ENCODE measurements around the gene GNPTAB. TPM values are rescaled to one million over a fixed set of nuclear protein-coding genes. Genes with fewer than 3 reads are reported as not detected.

The GNPTAB gene
- total RNA-seq, 1 experiment from 2014 or later = 11.6 TPM

- Histone ChIP-seq H3K4me2 (ENCODE audit: low read depth, low read length, poor library complexity, severe bottlenecking) (no peak overlapping the region), H3K27ac (ENCODE audit: low read length) (no peak overlapping the region), H3K4me3 (ENCODE audit: low read length) (no peak overlapping the region), H3K27me3 (ENCODE audit: low read length) (no peaks in the 10 kb centered on the region), H2AFZ (ENCODE audit: low read length) (no peak overlapping the region), H3K9ac (ENCODE audit: low read length) (no peak overlapping the region), H3K4me1 (ENCODE audit: low read length) (no peaks in the 10 kb centered on the region), H3K36me3 (ENCODE audit: insufficient read depth, low read length) (no peaks in the 10 kb centered on the region), H3K9me3 (ENCODE audit: low read length) (no peaks in the 10 kb centered on the region), H4K20me1 (ENCODE audit: insufficient read depth, low read depth, low read length) (no peaks in the 10 kb centered on the region), H3K9me2 (replicated peaks; ENCODE audit: insufficient read depth, low read length) (no peaks in the 10 kb centered on the region), H3K79me2 (ENCODE audit: low read length) (no peaks in the 10 kb centered on the region)
- no peak for DNase-seq
These were observed 117.6 kb downstream of the GNPTAB start for GRCh38 chr12:101713059-101713682.

- Histone ChIP-seq H3K9me2 (replicated peaks; ENCODE audit: insufficient read depth, low read length) (no peaks in the 10 kb centered on the region), H3K27me3 (ENCODE audit: low read length) (no peaks in the 10 kb centered on the region), H3K79me2 (ENCODE audit: low read length) (no peaks in the 10 kb centered on the region), H2AFZ (ENCODE audit: low read length) (no peak overlapping the region), H3K4me3 (ENCODE audit: low read length) (no peak overlapping the region), H4K20me1 (ENCODE audit: insufficient read depth, low read depth, low read length) (no peaks in the 10 kb centered on the region), H3K9me3 (ENCODE audit: low read length) (no peaks in the 10 kb centered on the region), H3K9ac (ENCODE audit: low read length) (no peak overlapping the region), H3K27ac (ENCODE audit: low read length) (no peak overlapping the region), H3K4me2 (ENCODE audit: low read depth, low read length, poor library complexity, severe bottlenecking) (no peak overlapping the region), H3K4me1 (ENCODE audit: low read length) (no peaks in the 10 kb centered on the region), H3K36me3 (ENCODE audit: insufficient read depth, low read length) (no peaks in the 10 kb centered on the region)
- no peak for DNase-seq
These were observed 120.5 kb downstream of the GNPTAB start for GRCh38 chr12:101710288-101710687.

- Histone ChIP-seq H3K9me3 (ENCODE audit: low read length) (no peaks in the 10 kb centered on the region), H3K9me2 (replicated peaks; ENCODE audit: insufficient read depth, low read length) (no peaks in the 10 kb centered on the region), H4K20me1 (ENCODE audit: insufficient read depth, low read depth, low read length) (no peaks in the 10 kb centered on the region), H3K9ac (ENCODE audit: low read length) (no peak overlapping the region), H3K27ac (ENCODE audit: low read length) (no peak overlapping the region), H3K4me2 (ENCODE audit: low read depth, low read length, poor library complexity, severe bottlenecking) (no peak overlapping the region), H3K36me3 (ENCODE audit: insufficient read depth, low read length) (no peaks in the 10 kb centered on the region), H3K4me1 (ENCODE audit: low read length) (no peaks in the 10 kb centered on the region), H3K27me3 (ENCODE audit: low read length) (no peaks in the 10 kb centered on the region), H3K4me3 (ENCODE audit: low read length) (no peak overlapping the region), H2AFZ (ENCODE audit: low read length) (no peak overlapping the region), H3K79me2 (ENCODE audit: low read length) (no peaks in the 10 kb centered on the region)
- DNase-seq = no peak
These were observed 123.5 kb downstream of the GNPTAB start for GRCh38 chr12:101707131-101707782.

GRCh38 chr12:101706403-101706802 is 124.4 kb downstream of the GNPTAB start:
- H3K9ac ChIP-seq (ENCODE audit: low read length) = no peak overlapping the region
- H3K4me3 ChIP-seq (ENCODE audit: low read length) = no peak overlapping the region
- no peaks in the 10 kb centered on the region for H4K20me1 ChIP-seq (ENCODE audit: insufficient read depth, low read depth, low read length)
- H3K36me3 ChIP-seq (ENCODE audit: insufficient read depth, low read length) = no peaks in the 10 kb centered on the region
- no peak overlapping the region for H3K27ac ChIP-seq (ENCODE audit: low read length)
- no peaks in the 10 kb centered on the region for H3K27me3 ChIP-seq (ENCODE audit: low read length)
- no peak overlapping the region for H3K4me2 ChIP-seq (ENCODE audit: low read depth, low read length, poor library complexity, severe bottlenecking)
- H3K79me2 ChIP-seq (ENCODE audit: low read length) = no peaks in the 10 kb centered on the region
- no peaks in the 10 kb centered on the region for H3K9me2 ChIP-seq (replicated peaks; ENCODE audit: insufficient read depth, low read length)
- no peaks in the 10 kb centered on the region for H3K4me1 ChIP-seq (ENCODE audit: low read length)
- no peak for DNase-seq
- H3K9me3 ChIP-seq (ENCODE audit: low read length) = no peaks in the 10 kb centered on the region
- no peak overlapping the region for H2AFZ ChIP-seq (ENCODE audit: low read length)

- Histone ChIP-seq H3K79me2 (ENCODE audit: low read length) (no peaks in the 10 kb centered on the region), H3K9me3 (ENCODE audit: low read length) (no peaks in the 10 kb centered on the region), H2AFZ (ENCODE audit: low read length) (no peak overlapping the region), H3K4me1 (ENCODE audit: low read length) (no peaks in the 10 kb centered on the region), H4K20me1 (ENCODE audit: insufficient read depth, low read depth, low read length) (no peaks in the 10 kb centered on the region), H3K4me3 (ENCODE audit: low read length) (no peak overlapping the region), H3K4me2 (ENCODE audit: low read depth, low read length, poor library complexity, severe bottlenecking) (no peak overlapping the region), H3K9ac (ENCODE audit: low read length) (no peak overlapping the region), H3K27me3 (ENCODE audit: low read length) (no peaks in the 10 kb centered on the region), H3K27ac (ENCODE audit: low read length) (no peak overlapping the region), H3K36me3 (ENCODE audit: insufficient read depth, low read length) (no peaks in the 10 kb centered on the region), H3K9me2 (replicated peaks; ENCODE audit: insufficient read depth, low read length) (no peaks in the 10 kb centered on the region)
- DNase-seq = no peak
These were observed 127.3 kb downstream of the GNPTAB start for GRCh38 chr12:101703487-101703886.

GRCh38 chr12:101700299-101700820 is 130.4 kb downstream of the GNPTAB start:
- Histone ChIP-seq H3K4me2 (ENCODE audit: low read depth, low read length, poor library complexity, severe bottlenecking) (no peak overlapping the region), H3K4me1 (ENCODE audit: low read length) (no peaks in the 10 kb centered on the region), H3K4me3 (ENCODE audit: low read length) (no peak overlapping the region), H3K9me2 (replicated peaks; ENCODE audit: insufficient read depth, low read length) (no peaks in the 10 kb centered on the region), H3K36me3 (ENCODE audit: insufficient read depth, low read length) (no peaks in the 10 kb centered on the region), H3K79me2 (ENCODE audit: low read length) (no peaks in the 10 kb centered on the region), H3K27me3 (ENCODE audit: low read length) (no peaks in the 10 kb centered on the region), H2AFZ (ENCODE audit: low read length) (no peak overlapping the region), H3K27ac (ENCODE audit: low read length) (no peak overlapping the region), H3K9ac (ENCODE audit: low read length) (no peak overlapping the region), H4K20me1 (ENCODE audit: insufficient read depth, low read depth, low read length) (no peaks in the 10 kb centered on the region), H3K9me3 (ENCODE audit: low read length) (no peaks in the 10 kb centered on the region)
- DNase-seq = no peak

- no peaks in the 10 kb centered on the region for H3K27me3 ChIP-seq (ENCODE audit: low read length)
- no peaks in the 10 kb centered on the region for H3K4me1 ChIP-seq (ENCODE audit: low read length)
- H3K9me2 ChIP-seq (replicated peaks; ENCODE audit: insufficient read depth, low read length) = no peaks in the 10 kb centered on the region
- H3K79me2 ChIP-seq (ENCODE audit: low read length) = no peaks in the 10 kb centered on the region
- H4K20me1 ChIP-seq (ENCODE audit: insufficient read depth, low read depth, low read length) = no peaks in the 10 kb centered on the region
- H3K27ac ChIP-seq (ENCODE audit: low read length) = no peak overlapping the region
- no peaks in the 10 kb centered on the region for H3K9me3 ChIP-seq (ENCODE audit: low read length)
- no peak overlapping the region for H2AFZ ChIP-seq (ENCODE audit: low read length)
- DNase-seq = no peak
- H3K4me3 ChIP-seq (ENCODE audit: low read length) = no peak overlapping the region
- H3K9ac ChIP-seq (ENCODE audit: low read length) = no peak overlapping the region
- no peaks in the 10 kb centered on the region for H3K36me3 ChIP-seq (ENCODE audit: insufficient read depth, low read length)
- no peak overlapping the region for H3K4me2 ChIP-seq (ENCODE audit: low read depth, low read length, poor library complexity, severe bottlenecking)
These were observed 131.9 kb downstream of the GNPTAB start for GRCh38 chr12:101698800-101699347.

- H3K27ac ChIP-seq (ENCODE audit: low read length) = no peak overlapping the region
- H3K4me2 ChIP-seq (ENCODE audit: low read depth, low read length, poor library complexity, severe bottlenecking) = no peak overlapping the region
- DNase-seq = no peak
- H3K4me1 ChIP-seq (ENCODE audit: low read length) = no peaks in the 10 kb centered on the region
- no peaks in the 10 kb centered on the region for H3K36me3 ChIP-seq (ENCODE audit: insufficient read depth, low read length)
- no peaks in the 10 kb centered on the region for H3K79me2 ChIP-seq (ENCODE audit: low read length)
- H3K9ac ChIP-seq (ENCODE audit: low read length) = no peak overlapping the region
- no peaks in the 10 kb centered on the region for H3K27me3 ChIP-seq (ENCODE audit: low read length)
- H3K4me3 ChIP-seq (ENCODE audit: low read length) = no peak overlapping the region
- no peaks in the 10 kb centered on the region for H3K9me2 ChIP-seq (replicated peaks; ENCODE audit: insufficient read depth, low read length)
- H2AFZ ChIP-seq (ENCODE audit: low read length) = no peak overlapping the region
- no peaks in the 10 kb centered on the region for H3K9me3 ChIP-seq (ENCODE audit: low read length)
- no peaks in the 10 kb centered on the region for H4K20me1 ChIP-seq (ENCODE audit: insufficient read depth, low read depth, low read length)
These were observed 132.6 kb downstream of the GNPTAB start for GRCh38 chr12:101697930-101698799.
